GM19438 (cell line): ENCODE measurements around the gene SLC35A1.

Experiments
- ATAC-seq: cut with Tn5 transposase; IDR thresholded peaks from one replicate; pipeline ENCODE4 v1.9.1; 2021; ENCODE audit warnings: low read depth; ENCODE audit not compliant: unreplicated experiment

Gene SLC35A1

DNA sequence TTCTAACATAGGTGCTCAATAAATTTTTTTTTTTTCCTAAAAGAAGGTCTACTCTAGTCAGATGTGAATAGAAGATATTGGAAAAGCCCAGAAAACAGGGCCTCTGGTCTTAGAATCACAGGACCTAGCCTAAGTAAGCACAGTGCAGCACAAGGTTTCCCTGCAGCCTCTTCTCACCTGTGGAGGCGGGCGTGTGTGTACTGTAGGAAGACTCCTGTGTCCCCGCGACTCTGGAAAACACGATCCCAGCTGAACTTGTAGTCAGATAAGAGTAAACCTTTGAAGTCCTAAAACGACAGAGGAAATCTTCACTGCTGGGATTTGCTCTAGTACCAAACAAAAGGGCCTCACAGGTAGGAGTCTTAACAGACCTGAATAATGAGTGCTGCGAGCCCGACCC is 45.7 kb downstream of the SLC35A1 start:
- ATAC-seq: no peak

DNA sequence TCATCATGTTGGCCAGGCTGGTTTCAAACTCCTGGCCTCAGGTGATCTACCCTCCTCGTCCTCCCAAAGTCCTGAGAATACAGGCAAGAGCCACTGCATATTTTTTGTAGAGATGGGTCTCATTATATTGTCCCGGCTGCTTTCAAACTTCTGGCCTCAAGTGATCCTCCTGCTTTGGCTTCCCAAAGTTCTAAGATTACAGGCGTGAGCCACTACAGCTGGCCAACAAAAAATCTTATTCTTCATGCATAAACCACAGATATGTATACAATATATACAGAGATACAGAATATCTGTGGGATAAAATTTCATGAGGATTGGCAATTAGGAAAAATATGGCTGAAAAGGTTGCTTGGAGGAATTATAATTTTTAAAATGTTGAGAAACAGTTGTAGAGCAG is 49.9 kb downstream of the SLC35A1 start:
- ATAC-seq: no peak

DNA sequence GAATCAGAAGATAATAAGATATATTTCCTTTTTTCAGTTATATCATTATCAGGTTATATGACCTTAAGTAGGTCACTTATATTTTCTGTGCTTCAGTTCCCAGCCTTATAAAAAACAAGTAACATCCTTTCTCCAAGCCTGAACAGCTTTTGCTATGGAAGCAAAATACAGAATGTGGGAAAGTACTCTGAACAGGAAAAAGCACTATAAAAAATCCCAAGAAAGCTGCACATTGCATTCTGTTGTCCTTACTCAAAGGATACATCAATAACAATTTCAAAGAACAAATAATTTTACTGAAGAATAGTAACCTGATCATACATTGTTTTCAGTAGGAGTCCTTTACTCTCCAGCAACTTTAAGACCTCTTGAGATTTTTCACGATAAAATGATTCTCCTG is 56.4 kb downstream of the SLC35A1 start:
- no peak for ATAC-seq

DNA sequence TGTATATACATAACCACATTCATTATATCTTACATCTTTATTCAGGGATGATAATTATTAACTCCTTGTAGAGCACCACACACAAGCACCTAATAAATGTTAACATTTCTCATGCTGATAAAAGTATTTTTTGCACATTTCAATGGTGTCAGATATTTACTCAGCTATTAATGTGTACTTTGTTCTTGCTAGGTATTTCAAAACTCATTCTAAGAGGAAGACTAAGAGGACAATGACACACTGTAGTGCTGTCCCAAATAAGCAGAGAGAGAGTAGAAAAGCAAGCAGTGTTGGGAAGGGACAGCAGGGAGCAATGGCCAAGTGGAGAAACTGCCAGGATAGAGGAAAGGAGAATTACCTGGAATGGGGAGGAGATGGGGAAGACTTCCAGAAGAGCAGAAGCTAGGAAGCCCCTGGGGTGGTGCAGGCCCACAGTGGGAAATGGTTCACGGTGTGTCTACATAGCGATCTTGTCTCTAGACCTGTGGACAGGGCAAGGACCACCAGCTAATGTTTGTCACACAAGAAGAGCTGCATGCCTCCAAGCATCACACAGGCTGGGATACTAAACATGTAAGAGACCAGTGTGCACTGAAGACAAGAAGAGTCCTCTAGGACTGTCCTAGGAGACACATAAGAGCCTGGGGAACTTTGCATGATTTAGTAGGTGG is 61.7 kb downstream of the SLC35A1 start:
- ATAC-seq: no peak

DNA sequence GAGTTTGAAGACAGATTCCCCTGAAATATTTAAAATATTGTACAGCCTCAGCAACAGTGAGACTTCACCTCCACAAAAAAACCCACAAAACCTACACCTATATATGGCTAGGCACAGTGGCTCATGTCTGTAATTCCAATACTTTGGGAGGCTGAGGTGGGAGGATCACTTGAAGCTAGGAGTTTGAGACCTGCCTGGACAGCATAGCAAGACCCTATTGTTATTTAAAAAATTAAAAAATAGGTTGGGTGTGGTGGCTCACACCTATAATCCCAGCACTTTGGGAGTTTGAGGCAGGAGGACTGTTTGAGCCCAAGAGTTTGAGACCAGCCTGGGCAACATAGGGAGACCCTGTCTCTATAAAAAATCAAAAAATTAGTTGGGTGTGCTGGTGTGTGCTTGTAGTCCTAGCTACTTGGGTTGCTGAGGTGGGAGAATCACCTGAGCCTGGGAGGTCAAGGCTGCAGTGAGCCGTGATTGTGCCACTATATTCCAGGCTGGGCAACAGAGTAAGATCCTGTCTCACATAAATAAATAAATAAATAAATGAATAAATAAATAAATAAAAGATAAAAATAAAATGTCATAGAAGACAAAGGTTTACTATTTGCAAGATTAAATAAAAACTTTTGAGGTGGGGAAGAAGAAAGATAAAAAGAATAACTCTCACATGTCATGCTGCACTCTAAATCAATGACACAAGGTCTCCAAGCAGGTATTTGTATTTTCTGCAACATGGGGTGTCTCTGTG is 65.9 kb downstream of the SLC35A1 start:
- ATAC-seq: no peak

DNA sequence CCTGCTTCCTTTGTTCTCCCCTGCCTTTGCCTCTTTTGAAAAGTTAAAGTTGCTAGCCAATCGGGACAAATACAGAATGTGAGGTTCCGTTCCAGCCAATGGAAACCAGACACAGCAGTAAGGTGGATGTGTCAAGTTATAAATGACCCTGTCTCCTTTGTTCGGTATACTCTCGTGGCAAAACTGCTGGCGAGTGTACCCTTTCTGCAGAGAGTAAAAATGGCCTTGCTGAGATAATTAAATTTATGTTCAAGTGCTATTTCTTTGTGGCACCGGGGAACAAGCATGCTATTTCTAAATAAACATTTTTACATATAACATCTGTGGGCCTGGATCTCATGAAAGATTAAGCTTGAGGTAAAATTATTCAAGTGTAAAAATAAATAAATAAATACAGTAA is 66.8 kb downstream of the SLC35A1 start:
- ATAC-seq: no peak

DNA sequence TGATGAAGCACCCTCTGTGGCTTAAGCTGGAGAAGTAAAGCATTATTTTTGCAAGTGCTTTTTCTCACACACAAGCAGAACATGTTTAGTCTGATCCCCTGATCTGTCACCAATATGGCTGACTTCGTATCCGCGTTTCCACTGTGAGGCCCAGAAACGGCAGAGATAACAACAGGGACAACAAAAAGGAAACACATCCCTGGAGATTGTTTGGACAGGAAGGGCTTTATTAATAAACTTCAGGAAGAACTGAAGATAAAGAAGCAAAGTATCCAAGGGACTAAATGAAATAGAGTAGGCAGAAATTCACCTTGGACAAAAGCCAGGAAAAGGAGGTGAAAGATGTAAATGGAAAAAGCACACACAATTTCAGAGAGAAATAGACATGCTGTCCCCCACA is 67.8 kb downstream of the SLC35A1 start:
- ATAC-seq: no peak

DNA sequence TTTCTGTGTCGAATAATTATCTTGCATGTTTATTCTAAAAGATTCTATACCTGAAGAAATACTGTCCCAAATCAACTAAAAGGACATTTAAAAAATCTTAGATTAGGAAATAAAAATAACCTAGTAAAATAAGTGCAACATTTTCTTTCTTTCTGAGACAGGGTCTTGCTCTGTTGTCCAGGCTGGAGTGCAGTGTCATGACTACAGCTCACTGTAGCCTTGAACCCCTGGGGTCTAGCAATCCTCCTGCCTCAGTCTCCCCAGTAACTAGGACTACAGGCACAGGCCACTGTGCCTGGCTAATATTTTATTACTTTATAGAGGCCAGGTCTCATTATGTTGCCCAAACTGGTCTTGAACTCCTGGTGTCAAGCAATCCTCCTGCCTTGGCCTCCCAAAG is 68.3 kb downstream of the SLC35A1 start:
- ATAC-seq: no peak

DNA sequence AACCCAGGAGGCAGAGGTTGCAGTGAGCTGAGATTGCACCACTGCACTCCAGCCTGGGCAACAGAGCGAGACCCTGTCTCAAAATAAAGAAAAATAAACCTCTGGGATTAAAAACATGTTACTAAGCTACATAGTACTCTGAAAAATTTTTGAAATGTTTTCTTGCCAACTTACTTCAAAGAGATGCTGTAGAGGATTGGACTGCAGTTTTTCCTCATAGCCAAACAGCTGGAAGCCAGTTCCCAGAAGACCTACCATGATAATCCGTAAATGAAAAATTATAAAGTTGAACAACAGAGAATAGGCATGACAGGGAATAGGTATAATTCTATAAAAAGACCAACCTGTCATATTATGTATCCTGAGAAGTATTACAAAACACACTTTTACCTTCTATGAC is 69.0 kb downstream of the SLC35A1 start:
- no peak for ATAC-seq

DNA sequence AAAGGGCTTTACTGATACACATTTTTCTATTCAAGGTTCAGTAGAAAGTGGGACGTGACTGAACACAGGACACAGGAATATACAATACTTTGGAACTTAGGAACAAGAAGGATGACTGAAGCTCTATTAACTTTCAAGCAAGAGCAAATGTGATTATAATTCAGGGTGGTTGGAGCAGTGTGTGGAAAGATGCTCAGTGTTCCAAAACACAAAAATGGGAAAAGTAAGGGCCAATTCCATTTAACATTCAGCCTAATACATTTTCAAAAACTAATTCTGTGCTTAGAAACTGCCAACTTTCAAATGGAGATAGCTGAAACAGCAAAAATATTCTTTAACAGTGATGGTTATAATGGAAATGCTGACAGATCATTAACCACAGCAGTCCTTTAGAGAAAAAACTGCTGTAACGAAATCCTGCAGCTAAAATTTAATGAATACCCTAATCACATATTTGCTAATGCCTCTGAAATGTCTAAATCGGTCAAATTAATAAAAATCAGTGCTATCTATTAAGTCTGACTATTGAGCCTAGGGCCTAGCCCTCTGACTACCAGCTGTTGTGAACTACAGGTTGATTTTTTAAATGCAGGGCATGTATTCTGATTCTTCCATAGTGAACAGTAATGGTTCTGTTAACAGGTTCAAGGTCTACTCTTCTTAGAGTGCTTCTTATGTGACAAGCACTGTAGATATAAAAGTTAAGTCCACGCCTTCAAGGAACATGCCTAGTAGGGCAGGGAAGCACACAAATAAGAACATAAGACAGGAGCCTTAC is 71.1 kb downstream of the SLC35A1 start:
- ATAC-seq: no peak

DNA sequence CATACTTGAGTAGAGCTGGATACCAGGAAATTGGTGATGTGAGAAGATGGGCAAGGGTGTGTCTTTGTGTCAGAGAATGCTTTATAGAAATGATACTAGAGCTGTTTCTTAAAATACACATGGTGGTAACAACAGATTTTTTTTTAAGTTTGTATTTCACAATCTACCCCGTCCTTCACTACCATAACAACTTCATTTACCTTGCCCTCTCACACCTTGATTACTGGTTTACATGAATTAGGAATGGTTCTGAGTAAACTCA is 71.6 kb downstream of the SLC35A1 start:
- ATAC-seq: no peak

DNA sequence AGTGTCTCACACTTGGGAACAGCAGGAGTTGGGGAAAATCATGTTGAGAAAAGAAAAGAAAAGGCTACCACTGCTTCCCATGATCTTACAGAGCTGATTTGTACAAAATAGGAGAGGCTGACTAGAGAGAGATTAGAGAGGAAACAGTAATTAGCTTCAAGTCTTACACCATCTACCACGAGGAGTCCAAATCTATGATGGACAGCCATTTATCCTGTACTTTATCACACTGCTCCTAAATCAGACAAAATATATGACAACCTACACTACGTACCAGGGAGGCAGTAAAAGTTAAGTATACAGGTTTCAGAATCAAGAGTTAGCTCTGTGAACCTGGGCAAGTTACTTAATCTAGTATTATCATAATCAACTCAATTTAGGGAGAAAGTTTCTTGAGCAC is 79.0 kb downstream of the SLC35A1 start:
- ATAC-seq: no peak

DNA sequence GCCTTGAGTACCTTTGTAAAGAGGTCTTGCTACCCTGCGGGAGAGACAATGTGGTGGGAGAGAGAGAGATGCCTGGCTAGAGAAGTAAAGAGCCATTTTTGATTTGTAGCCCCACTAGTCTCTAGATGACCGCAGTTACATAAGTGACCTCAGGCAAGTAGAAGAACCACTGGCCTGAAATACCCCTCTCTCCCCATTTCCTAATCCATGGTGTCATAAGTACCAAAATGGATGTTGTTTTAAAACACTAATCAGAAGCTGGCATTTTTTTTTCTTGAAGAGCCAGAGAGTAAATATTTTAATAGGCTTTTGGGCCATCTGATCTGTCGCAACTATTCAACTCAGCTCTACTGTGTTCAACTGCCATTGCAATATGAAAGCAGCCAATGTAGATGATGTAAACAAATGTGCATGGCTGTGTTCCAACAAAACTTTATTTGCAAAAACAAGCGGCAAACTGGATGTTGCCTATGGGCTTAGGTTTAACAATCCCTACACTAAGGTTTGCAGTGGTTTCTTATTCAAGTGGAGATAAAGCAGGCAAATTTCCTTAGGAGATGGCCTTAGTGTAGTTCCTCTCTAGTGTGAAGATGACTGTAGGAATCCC is 80.5 kb downstream of the SLC35A1 start:
- no peak for ATAC-seq

DNA sequence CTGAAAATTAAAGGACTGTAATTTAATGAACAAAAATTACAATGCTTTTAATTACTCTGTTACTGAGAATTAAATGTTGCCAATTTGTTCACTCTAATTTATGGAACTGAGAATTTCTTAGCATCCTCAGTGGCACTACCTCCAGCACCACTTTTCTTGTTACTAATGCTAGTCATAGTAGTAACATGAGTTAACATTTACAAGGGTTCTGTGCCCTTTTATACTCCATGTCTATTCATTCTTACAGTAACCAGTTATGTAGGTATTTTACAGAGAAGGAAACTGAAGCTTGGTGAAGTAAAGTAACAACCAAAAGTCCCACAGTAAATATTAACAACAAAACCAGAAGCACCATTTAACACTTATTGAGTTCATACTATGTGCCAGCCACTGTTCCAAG is 82.7 kb downstream of the SLC35A1 start:
- no peak for ATAC-seq

DNA sequence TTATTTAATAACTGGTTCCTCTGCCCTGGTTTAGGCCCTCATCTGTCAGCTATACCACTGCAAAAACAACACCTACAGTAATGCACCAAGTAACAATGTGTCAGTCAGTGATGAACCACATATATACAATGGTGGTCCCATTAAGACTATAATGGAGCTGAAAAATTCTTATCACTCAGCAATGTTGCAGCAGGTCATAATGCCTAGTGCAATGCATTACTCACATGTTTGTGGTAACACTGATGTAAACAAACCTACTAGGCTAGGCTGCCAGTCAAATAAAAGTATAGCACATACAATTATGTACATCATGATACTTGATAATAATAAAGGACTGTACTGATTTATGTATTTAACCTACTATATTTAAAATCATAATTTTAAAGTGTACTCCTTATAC is 85.7 kb downstream of the SLC35A1 start:
- no peak for ATAC-seq

DNA sequence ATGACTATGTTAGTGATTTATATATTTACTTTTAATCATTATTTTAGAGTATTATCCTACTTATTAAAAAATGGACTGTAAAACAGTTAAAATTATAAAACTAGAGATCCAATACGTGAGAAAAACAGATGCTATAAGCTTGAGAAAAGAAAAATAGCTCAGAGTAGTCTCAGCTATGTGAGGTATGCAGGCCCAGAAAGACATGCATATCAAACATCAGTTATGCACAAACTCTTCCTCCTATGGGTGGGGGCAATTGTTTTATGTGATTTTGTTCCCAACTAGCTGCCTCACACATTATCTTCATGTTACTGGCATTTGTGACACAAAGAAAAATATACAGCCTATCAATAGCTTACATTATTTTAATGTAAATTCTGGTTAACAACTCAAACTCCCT is 88.2 kb downstream of the SLC35A1 start:
- no peak for ATAC-seq
